22Rv1 (cell line): ENCODE results near the gene TNNT2.

Experiments
- H3K27ac ChIP-seq: fragments of 450-650 bp; 2 replicates; pipeline ENCODE4 v1.5.1; 2017
- CTCF ChIP-seq: fragments of 450-650 bp; IDR thresholded peaks from 2 replicates; pipeline ENCODE4 v1.5.1; 2017; ENCODE audit warnings: mild to moderate bottlenecking
- ZFX ChIP-seq: fragments of 450-650 bp; IDR thresholded peaks from 2 replicates; pipeline ENCODE4 v1.6.1; 2017; ENCODE audit warnings: antibody characterized with exemption, borderline replicate concordance

TNNT2 gene

GRCh38 chr1:201377611-201378092 is at the start of gene TNNT2:
TNNT2 (minus strand) TSS chr1:201377680; CDS start chr1:201373254, 4,426 bp downstream.
- TF ChIP-seq CTCF (no peak), ZFX (no peak)
- no peak within 1 kb of the TSS for H3K27ac ChIP-seq

GRCh38 chr1:201426479-201427310 is 49.2 kb upstream of the TNNT2 start:
- no peak overlapping the region for H3K27ac ChIP-seq
- TF ChIP-seq CTCF, result no peak
- TF ChIP-seq ZFX, result no peak

GRCh38 chr1:201424146-201424545 is 46.7 kb upstream of the TNNT2 start:
- no peak overlapping the region for H3K27ac ChIP-seq
- no peak for TF ChIP-seq ZFX
- no peak for TF ChIP-seq CTCF

GRCh38 chr1:201423655-201424054 is 46.2 kb upstream of the TNNT2 start:
- TF ChIP-seq ZFX, result no peak
- no peak for TF ChIP-seq CTCF
- no peak overlapping the region for H3K27ac ChIP-seq

GRCh38 chr1:201422436-201423030 is 45.1 kb upstream of the TNNT2 start:
- no peak overlapping the region for H3K27ac ChIP-seq
- no peak for TF ChIP-seq CTCF
- no peak for TF ChIP-seq ZFX

- no peak for TF ChIP-seq CTCF
- no peak for TF ChIP-seq ZFX
- no peak overlapping the region for H3K27ac ChIP-seq
Observed at GRCh38 chr1:201422026-201422425, 44.5 kb upstream of the TNNT2 start.

- TF ChIP-seq ZFX (no peak), CTCF (no peak)
- no peak overlapping the region for H3K27ac ChIP-seq
Observed at GRCh38 chr1:201421041-201421440, 43.6 kb upstream of the TNNT2 start.
